Bronchial epithelial cell (primary cell): Measurements from ENCODE around the gene OXER1. TPM values are rescaled to one million over a fixed set of nuclear protein-coding genes. Genes with fewer than 3 reads are reported as not detected.

Experiments
- DNase-seq: peaks from one replicate; pipeline ENCODE4 v3.0.0-alpha.2; 2010; ENCODE audit warnings: low read depth
- FAIRE-seq: peaks from 2 replicates; lab custom pipeline; 2011; peaks lifted over from hg19 to GRCh38; lab: Jason Lieb, UNC
- H3K27me3 ChIP-seq: 2 replicates; pipeline ENCODE4 v1.5.1; 2011; ENCODE audit warnings: low read length; ENCODE audit not compliant: control insufficient read depth, insufficient read depth
- H3K36me3 ChIP-seq: 2 replicates; pipeline ENCODE4 v1.5.1; 2011; ENCODE audit warnings: low read length; ENCODE audit not compliant: control insufficient read depth, insufficient read depth
- H3K4me3 ChIP-seq: 2 replicates; pipeline ENCODE4 v1.5.1; 2011; ENCODE audit warnings: mild to moderate bottlenecking, low read depth, low read length, control low read depth
- CTCF ChIP-seq: IDR thresholded peaks from 2 replicates; pipeline ENCODE4 v1.5.1; 2011; ENCODE audit warnings: mild to moderate bottlenecking, moderate library complexity, low read length, control low read depth, inconsistent platforms; ENCODE audit not compliant: insufficient read depth, severe bottlenecking
- total RNA-seq: library from RNA; depleted of rRNA; stranded (reverse); fragments of >200 nt; gene quantifications from 2 replicates; pipeline ENCODE4 v1.2.1, GENCODE V29; 2014

OXER1 gene
- total RNA-seq, 1 donor from 2014 or later, result not detected

- DNase-seq, result no peak
- TF ChIP-seq CTCF, result no peak
- no peak overlapping the region for H3K4me3 ChIP-seq
- no peaks in the 10 kb centered on the region for H3K27me3 ChIP-seq
- FAIRE-seq, result no peak
- peaks cover 2% of the 10 kb centered on the region for H3K36me3 ChIP-seq
Measured at GRCh38 chr2:42712934-42713333, 51.0 kb downstream of the OXER1 start.

Other genes with a start within 250 kb of the OXER1 start
- 18.2 and 30.2 TPM in 2 replicates for gene MTA3, start 195.5 kb downstream of the OXER1 start, total RNA-seq
- 0.38 TPM in 1 of 2 replicates, not detected in the other for gene HAAO, start 28.4 kb upstream of the OXER1 start, total RNA-seq